GM18505 (cell line): Measurements from ENCODE around the gene NEK11.

ENCODE experiments used
- ATAC-seq: cut with Tn5 transposase; IDR thresholded peaks from one replicate; pipeline ENCODE4 v1.9.1; 2021; ENCODE audit not compliant: unreplicated experiment
- POLR2A ChIP-seq: IDR thresholded peaks from 4 replicates; pipeline ENCODE4 v1.6.1; 2011; ENCODE audit warnings: borderline replicate concordance; ENCODE audit not compliant: insufficient read depth, insufficient read length; ENCODE audit errors: extremely low read depth

Gene NEK11

GRCh38 chr3:131026321-131027151 lies at the start of gene NEK11, which contains the start of gene ASTE1:
NEK11 (plus strand) TSS chr3:131026877; CDS start chr3:131029709, 2,832 bp downstream.
ASTE1 (minus strand) TSS chr3:131026825; CDS start chr3:131025306, 1,519 bp downstream.
- peak; percentile 97 for ATAC-seq
- peak; percentile 93 for TF ChIP-seq POLR2A

GRCh38 chr3:130979117-130979516 lies 47.6 kb upstream of the NEK11 start:
- TF ChIP-seq POLR2A: no peak
- ATAC-seq: no peak

GRCh38 chr3:130981469-130981868 lies 45.2 kb upstream of the NEK11 start:
- ATAC-seq: no peak
- TF ChIP-seq POLR2A: no peak

DNA sequence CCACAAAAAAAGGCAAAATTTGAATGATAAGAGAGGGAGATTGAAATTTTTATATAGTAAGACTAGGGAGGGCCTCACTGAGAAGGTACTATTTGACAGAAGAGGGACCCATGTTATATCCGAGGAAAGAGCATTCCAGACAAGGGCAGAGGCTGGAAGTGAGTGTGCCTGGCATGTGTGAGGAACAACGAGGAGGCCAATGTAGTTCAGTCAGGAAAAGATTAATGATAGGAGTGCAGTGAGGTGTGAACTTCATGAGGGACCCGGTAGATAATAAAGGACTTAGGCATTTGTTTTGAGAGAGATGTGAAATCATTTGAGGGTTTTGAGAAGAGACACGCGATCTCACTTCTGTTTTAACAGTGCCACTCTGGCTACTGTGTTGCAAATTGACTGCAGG lies 36.4 kb upstream of the NEK11 start:
- no peak for TF ChIP-seq POLR2A
- ATAC-seq: no peak

GRCh38 chr3:130991126-130991525 lies 35.6 kb upstream of the NEK11 start:
- TF ChIP-seq POLR2A: no peak
- no peak for ATAC-seq

DNA sequence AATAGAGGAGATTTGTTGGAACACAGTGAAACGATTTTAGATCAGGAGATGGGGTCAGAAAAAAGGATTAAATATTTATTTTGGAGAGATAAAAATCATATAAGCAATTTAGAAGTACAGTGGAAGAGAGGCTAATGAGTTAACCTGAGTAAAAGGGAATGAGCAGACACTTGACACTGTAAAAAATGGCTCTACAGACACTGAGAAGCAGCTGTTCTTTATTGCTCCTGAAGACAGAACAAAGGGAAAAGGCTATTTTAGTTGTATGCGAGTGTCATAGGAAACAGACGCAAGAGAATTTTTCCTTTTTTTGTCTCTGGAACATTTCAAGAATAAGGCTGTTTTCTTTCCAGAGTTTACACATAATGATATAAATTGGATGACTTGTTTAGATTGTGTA lies 34.3 kb upstream of the NEK11 start:
- TF ChIP-seq POLR2A: no peak
- ATAC-seq: no peak

GRCh38 chr3:130997289-130997688 lies 29.4 kb upstream of the NEK11 start:
- no peak for TF ChIP-seq POLR2A
- ATAC-seq: no peak

DNA sequence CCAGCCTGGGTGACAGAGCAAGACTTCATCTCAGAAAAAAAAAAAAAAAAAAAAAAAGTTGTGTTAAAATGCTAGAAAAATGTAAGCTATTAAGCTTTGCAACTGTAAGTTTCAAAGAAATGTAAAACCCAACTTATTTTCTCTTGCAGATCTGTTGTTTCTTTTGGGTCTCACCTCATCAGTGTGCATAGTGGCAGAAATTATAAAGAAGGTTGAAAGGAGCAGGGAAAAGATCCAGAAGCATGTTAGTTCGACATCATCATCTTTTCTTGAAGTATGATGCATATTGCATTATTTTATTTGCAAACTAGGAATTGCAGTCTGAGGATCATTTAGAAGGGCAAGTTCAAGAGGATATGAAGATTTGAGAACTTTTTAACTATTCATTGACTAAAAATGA lies 25.6 kb upstream of the NEK11 start:
- no peak for TF ChIP-seq POLR2A
- no peak for ATAC-seq

- no peak for ATAC-seq
- TF ChIP-seq POLR2A: no peak
Observed at GRCh38 chr3:131004603-131005002, 22.1 kb upstream of the NEK11 start.

DNA sequence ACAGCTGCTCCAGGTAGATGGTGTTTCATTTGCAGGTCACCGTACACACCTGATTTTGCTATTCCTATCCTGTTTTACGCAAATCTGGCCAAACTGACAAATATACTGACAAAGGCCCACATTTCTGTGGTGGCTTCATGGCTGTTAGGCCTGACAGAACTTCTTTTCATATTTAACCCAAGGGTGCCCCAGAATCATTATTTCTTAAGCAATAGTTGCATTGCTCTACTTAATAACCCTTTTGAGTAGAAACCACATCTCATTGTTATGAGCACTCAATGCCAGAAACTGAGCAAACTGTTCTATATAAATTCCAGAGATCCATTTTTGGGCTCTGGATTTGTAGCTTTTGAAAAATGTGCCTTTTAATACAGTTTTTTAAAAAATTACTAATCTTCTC lies 19.4 kb upstream of the NEK11 start:
- no peak for ATAC-seq
- no peak for TF ChIP-seq POLR2A

GRCh38 chr3:131007782-131008181 lies 18.9 kb upstream of the NEK11 start:
- no peak for TF ChIP-seq POLR2A
- no peak for ATAC-seq

DNA sequence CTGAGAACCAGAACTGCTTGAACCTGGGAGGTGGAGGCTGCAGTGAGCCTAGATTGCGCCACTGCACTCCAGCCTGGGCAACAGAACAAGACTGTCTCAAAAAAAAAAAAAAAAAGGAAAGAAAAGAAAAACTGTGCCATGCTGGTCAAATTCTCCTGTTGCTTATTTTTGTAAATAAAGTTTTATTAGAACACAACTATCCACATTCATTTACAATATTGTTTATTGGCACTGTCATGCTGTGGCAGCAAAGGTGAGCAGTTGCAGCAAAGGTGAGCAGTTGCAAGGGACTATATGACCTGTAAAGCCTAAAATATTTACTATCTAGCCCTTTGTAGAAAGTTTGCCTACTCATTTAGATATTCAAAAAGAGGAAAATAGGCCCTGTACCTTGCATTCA lies 18.4 kb upstream of the NEK11 start:
- no peak for ATAC-seq
- TF ChIP-seq POLR2A: no peak

- no peak for ATAC-seq
- TF ChIP-seq POLR2A: no peak
Observed at GRCh38 chr3:131009698-131010097, 17.0 kb upstream of the NEK11 start.

- ATAC-seq: no peak
- TF ChIP-seq POLR2A: no peak
Observed at GRCh38 chr3:131018970-131019369, 7.7 kb upstream of the NEK11 start.
